Measurements from ENCODE around the gene PSMA8.
A peak's percentile ranks its signal among the peaks of the same experiment; 100 is the strongest.
"Not testable (repeated sequence)": the region's sequence is repeated elsewhere in the genome, so short reads cannot be mapped to it uniquely, and the experiment has no call there.

The PSMA8 gene

GRCh38 chr18:26175481-26175880 is 41.8 kb downstream of the PSMA8 start:
- no peak for DNase-seq (ENCODE audit: low read depth)

- DNase-seq (ENCODE audit: low read depth) = no peak
Measured at GRCh38 chr18:26176134-26176533, 42.5 kb downstream of the PSMA8 start.

- DNase-seq (ENCODE audit: low read depth) = no peak
Measured at GRCh38 chr18:26181343-26181826, 47.7 kb downstream of the PSMA8 start.

GRCh38 chr18:26183395-26184112 is 49.9 kb downstream of the PSMA8 start:
- DNase-seq (ENCODE audit: low read depth) = no peak

GRCh38 chr18:26185267-26185666 is 51.6 kb downstream of the PSMA8 start:
- DNase-seq (ENCODE audit: low read depth) = no peak

GRCh38 chr18:26190506-26190905 is 56.8 kb downstream of the PSMA8 start:
- DNase-seq (ENCODE audit: low read depth) = no peak

- DNase-seq (ENCODE audit: low read depth) = no peak
Measured at GRCh38 chr18:26192233-26192632, 58.6 kb downstream of the PSMA8 start.

- no peak for DNase-seq (ENCODE audit: low read depth)
Measured at GRCh38 chr18:26196605-26197004, 62.9 kb downstream of the PSMA8 start.

GRCh38 chr18:26202001-26202400 is 68.3 kb downstream of the PSMA8 start:
- DNase-seq (ENCODE audit: low read depth) = not testable (repeated sequence)

- DNase-seq (ENCODE audit: low read depth) = no peak
Measured at GRCh38 chr18:26205318-26205717, 71.6 kb downstream of the PSMA8 start.

- no peak for DNase-seq (ENCODE audit: low read depth)
Measured at GRCh38 chr18:26206488-26206887, 72.8 kb downstream of the PSMA8 start.

GRCh38 chr18:26207937-26208336 is 74.3 kb downstream of the PSMA8 start:
- DNase-seq (ENCODE audit: low read depth) = no peak

- DNase-seq (ENCODE audit: low read depth) = no peak
Measured at GRCh38 chr18:26208977-26209376, 75.3 kb downstream of the PSMA8 start.

GRCh38 chr18:26210147-26210546 is 76.5 kb downstream of the PSMA8 start:
- DNase-seq (ENCODE audit: low read depth) = no peak

- no peak for DNase-seq (ENCODE audit: low read depth)
Measured at GRCh38 chr18:26215247-26215970, 81.7 kb downstream of the PSMA8 start.

- DNase-seq (ENCODE audit: low read depth) = no peak
Measured at GRCh38 chr18:26225022-26225693, 91.5 kb downstream of the PSMA8 start.

GRCh38 chr18:26225915-26226228 is 92.2 kb downstream of the PSMA8 start:
- no peak for DNase-seq (ENCODE audit: low read depth)

- DNase-seq (ENCODE audit: low read depth) = peak; percentile 57
Measured at GRCh38 chr18:26226229-26227050, 92.8 kb downstream of the PSMA8 start, which contains the start of gene TAF4B. Gene TAF4B (plus strand): TSS chr18:26226445. CDS start chr18:26226934, 489 bp downstream.

- no peak for DNase-seq (ENCODE audit: low read depth)
Measured at GRCh38 chr18:26227051-26227670, 93.5 kb downstream of the PSMA8 start.

- no peak for DNase-seq (ENCODE audit: low read depth)
Measured at GRCh38 chr18:26228562-26229260, 95.0 kb downstream of the PSMA8 start.

- no peak for DNase-seq (ENCODE audit: low read depth)
Measured at GRCh38 chr18:26230497-26230896, 96.8 kb downstream of the PSMA8 start.
